ENCODE data around the gene APRT.
A peak's percentile ranks its signal among the peaks of the same experiment; 100 is the strongest.

APRT gene

GRCh38 chr16:88811769-88812512, at the start of gene APRT:
TSS of gene APRT (minus strand) at chr16:88811928. CDS start at chr16:88811899, 29 bp downstream.
- peak; percentile 94 for DNase-seq

- no peak for DNase-seq
Measured at GRCh38 chr16:88861359-88861758, 49.6 kb upstream of the APRT start.

- DNase-seq, result no peak
Measured at GRCh38 chr16:88859381-88860091, 47.8 kb upstream of the APRT start.

- peak; percentile 65 for DNase-seq
Measured at GRCh38 chr16:88857728-88858339, 46.1 kb upstream of the APRT start.

- peak; percentile 98 for DNase-seq
Measured at GRCh38 chr16:88856828-88857727, 45.4 kb upstream of the APRT start, which contains the start of the genes GALNS and TRAPPC2L. TSS of gene GALNS (minus strand) at chr16:88856947. CDS start at chr16:88856877, 70 bp downstream. TSS of gene TRAPPC2L (plus strand) at chr16:88857127. CDS start at chr16:88857151, 24 bp downstream.

GRCh38 chr16:88856122-88856827, 44.5 kb upstream of the APRT start:
- DNase-seq, result peak; percentile 55

- no peak for DNase-seq
Measured at GRCh38 chr16:88855736-88856121, 44.0 kb upstream of the APRT start.

GRCh38 chr16:88855176-88855575, 43.4 kb upstream of the APRT start:
- DNase-seq, result no peak

- DNase-seq, result no peak
Measured at GRCh38 chr16:88854306-88855111, 42.8 kb upstream of the APRT start.

- no peak for DNase-seq
Measured at GRCh38 chr16:88853325-88853941, 41.7 kb upstream of the APRT start.

GRCh38 chr16:88851616-88852015, 39.9 kb upstream of the APRT start:
- no peak for DNase-seq

- no peak for DNase-seq
Measured at GRCh38 chr16:88850531-88851199, 38.9 kb upstream of the APRT start.

GRCh38 chr16:88848557-88848956, 36.8 kb upstream of the APRT start:
- no peak for DNase-seq

GRCh38 chr16:88847654-88848053, 35.9 kb upstream of the APRT start:
- no peak for DNase-seq

- no peak for DNase-seq
Measured at GRCh38 chr16:88846088-88846487, 34.4 kb upstream of the APRT start.

GRCh38 chr16:88844419-88845036, 32.8 kb upstream of the APRT start:
- no peak for DNase-seq

- DNase-seq, result no peak
Measured at GRCh38 chr16:88843256-88843655, 31.5 kb upstream of the APRT start.

GRCh38 chr16:88842806-88843205, 31.1 kb upstream of the APRT start:
- DNase-seq, result no peak

- no peak for DNase-seq
Measured at GRCh38 chr16:88842308-88842756, 30.6 kb upstream of the APRT start.
